Adrenal gland (tissue), 12 donors: ENCODE data around the gene PSMA6. TPM values are rescaled to one million over a fixed set of nuclear protein-coding genes. Genes with fewer than 3 reads are reported as not detected.

Experiments used
- DNase-seq, 7 donors: peaks; one replicate each; pipeline ENCODE4 v3.0.0-alpha.2; 2019 to 2020
- H3K27ac ChIP-seq, 5 donors: fragments of 200-600 bp; sonication (generic) in 4 of 5; 1 replicate in 3 of 5; 2 replicates in 2 of 5; pipeline versions ENCODE4 v1.5.1 to v1.8.0; 2016 to 2020; ENCODE audit warnings: mild to moderate bottlenecking in 1 of 5
- H3K27me3 ChIP-seq: fragments of 200-600 bp; 2 replicates; pipeline ENCODE4 v1.8.0; 2021
- H3K36me3 ChIP-seq, 2 donors: fragments of 200-600 bp; replicated peaks in 1 of 2; 1 replicate in 1 of 2; 2 replicates in 1 of 2; pipeline versions ENCODE4 v1.5.1 to v1.8.0; 2018 to 2022
- H3K4me1 ChIP-seq, 2 donors: fragments of 200-600 bp; replicated peaks in 1 of 2; 1 replicate in 1 of 2; 2 replicates in 1 of 2; pipeline versions ENCODE4 v1.5.1 to v1.8.0; 2018 to 2021
- H3K4me3 ChIP-seq, 4 donors: fragments of 200-600 bp; sonication (generic) in 3 of 4; one replicate each; pipeline ENCODE4 v1.5.1; 2016 to 2018
- H3K9me3 ChIP-seq, 3 donors: fragments of 200-600 bp; sonication (generic) in 1 of 3; replicated peaks in 1 of 3; 1 replicate in 2 of 3; 2 replicates in 1 of 3; pipeline versions ENCODE4 v1.5.1 to v1.8.0; 2016 to 2021
- CTCF ChIP-seq, 6 experiments: fragments of 450-650 bp in 4 of 6; fragments of 200-600 bp in 2 of 6; sonication (generic) in 1 of 6; IDR thresholded peaks; 1 replicate in 5 of 6; 2 replicates in 1 of 6; pipeline versions ENCODE4 v1.5.1 to v1.8.0; 2016 to 2021; ENCODE audit warnings: antibody characterized with exemption in 6 of 6, mild to moderate bottlenecking in 2 of 6, moderate library complexity in 1 of 6
- POLR2A ChIP-seq, 2 donors: fragments of 450-650 bp; IDR thresholded peaks; one replicate each; pipeline ENCODE4 v1.6.1; 2017; ENCODE audit warnings: antibody characterized with exemption in 2 of 2, mild to moderate bottlenecking in 2 of 2, moderate library complexity in 1 of 2
- WGBS, 4 donors: extraction: QIAGEN DNeasy Blood & Tissue Kit in 2 of 4; methylation state at CpG; one replicate each; pipeline versions ENCODE4 v1.1.5 to v1.1.7; 2013 to 2017; 5-methylcytosine and 5-hydroxymethylcytosine counted together
- intact Hi-C, 2 donors: fragments of 100-400 bp; cut with DNase I; formaldehyde crosslinking; loops; one replicate each; pipeline versions ENCODE4 v1.14.1 to v1.15.0; 2022 to 2023
- polyA plus RNA-seq, 3 donors: library from polyadenylated mRNA; stranded (reverse); fragments of 200-250 nt in 2 of 3; fragments of 350-450 nt in 1 of 3; fragmentation: Illumina TruSeq in 1 of 3; extraction: RNeasy Lipid Tissue Mini Kit (QIAGEN cat#74804) in 1 of 3; gene quantifications; one replicate each; pipeline ENCODE4 v1.2.3, GENCODE V29; 2013 to 2014
- total RNA-seq, 9 donors: library from RNA; depleted of rRNA in 4 of 9; stranded (reverse); fragments of >200 nt in 4 of 9; fragments of 120-200 nt in 1 of 9; fragmentation: NEBNext Ultra II Directional in 1 of 9; extraction: Animal tissue kit (Norgen Biotek cat#: 25700) in 1 of 9; gene quantifications; one replicate each; pipeline versions ENCODE4 v1.1.0 to v1.2.4, GENCODE V29; 2013 to 2023
- donor health status: healthy with polysubstance abuse.
- donor health status: Bipolar disorder and iron deficiency.
- donor health status: DM: yes; HTN: yes; CAD: no.
- donor health status: DM: no; HTN: no; CAD: no.
- donor health status: DM: no; HTN: no; CAD: no.
- donor health status: DM: yes; HTN: yes; CAD: no.

Gene PSMA6
- total and polyA plus RNA-seq, 12 donors, result 114 to 393 (median 185) TPM

GRCh38 chr14:35341454-35341750 lies 49.2 kb downstream of the PSMA6 start:
- Histone ChIP-seq H3K27me3 (no peaks in the 10 kb centered on the region), H3K4me1 (peaks cover 39 to 58% of the 10 kb centered on the region in 2 donors), H3K36me3 (no peaks in the 10 kb centered on the region), H3K27ac (peak overlapping the region in 4 of 5 donors; percentile 93 to 99 (median 95)), H3K9me3 (no peaks in the 10 kb centered on the region), H3K4me3 (no peak overlapping the region)
- intact Hi-C loops, result no loop called here
- no peak for DNase-seq
- 4 to 16% (median 5%) methylated on average over 4 of the region's 4 CpGs; no CpG with 5 or more reads in 1 of the 4 donors for whole genome bisulfite sequencing, 4 donors
- TF ChIP-seq CTCF (IDR thresholded peaks at IDR 0.05), result no peak
- TF ChIP-seq POLR2A (IDR thresholded peaks at IDR 0.05), result no peak

- peak; percentile 95 to 99 (median 98) for DNase-seq
- TF ChIP-seq POLR2A (IDR thresholded peaks at IDR 0.05), result peak; percentile 57 to 79
- no peak for TF ChIP-seq CTCF (IDR thresholded peaks at IDR 0.05)
- intact Hi-C loops, result no loop called here
- H3K4me1 ChIP-seq, result peaks cover 37 to 53% of the 10 kb centered on the region in 2 donors
- peak overlapping the region in 1 of 4 donors; percentile 4 for H3K4me3 ChIP-seq
- H3K27ac ChIP-seq, result peak overlapping the region; percentile 88 to 99 (median 95)
- no peaks in the 10 kb centered on the region for H3K9me3 ChIP-seq
- 13 to 18% (median 14%) methylated on average over 19 to 25 of the region's 25 CpGs for WGBS, 4 donors
- no peaks in the 10 kb centered on the region for H3K27me3 ChIP-seq
- H3K36me3 ChIP-seq, result no peaks in the 10 kb centered on the region
Measured at GRCh38 chr14:35341751-35342488, 49.7 kb downstream of the PSMA6 start.

- DNase-seq, result no peak
- Histone ChIP-seq H3K36me3 (no peaks in the 10 kb centered on the region), H3K9me3 (no peaks in the 10 kb centered on the region), H3K27me3 (no peaks in the 10 kb centered on the region), H3K4me3 (peak overlapping the region in 1 of 4 donors; percentile 4), H3K27ac (peak overlapping the region; percentile 88 to 99 (median 95)), H3K4me1 (peaks cover 30 to 47% of the 10 kb centered on the region in 2 donors)
- intact Hi-C loops, result no loop called here
- TF ChIP-seq CTCF (IDR thresholded peaks at IDR 0.05) (no peak), POLR2A (IDR thresholded peaks at IDR 0.05) (no peak)
- 35 to 51% (median 45%) methylated on average over 4 to 8 of the region's 8 CpGs for WGBS, 4 donors
Measured at GRCh38 chr14:35342489-35343010, 50.4 kb downstream of the PSMA6 start.

- Histone ChIP-seq H3K9me3 (no peaks in the 10 kb centered on the region), H3K4me3 (no peak overlapping the region), H3K4me1 (peaks cover 23 to 37% of the 10 kb centered on the region in 2 donors), H3K27ac (peak overlapping the region in 3 of 5 donors; percentile 23 to 99 (median 30)), H3K27me3 (no peaks in the 10 kb centered on the region), H3K36me3 (no peaks in the 10 kb centered on the region)
- TF ChIP-seq POLR2A (IDR thresholded peaks at IDR 0.05), result no peak
- no peak for TF ChIP-seq CTCF (IDR thresholded peaks at IDR 0.05)
- intact Hi-C loops, result no loop called here
- no peak for DNase-seq
- 58 to 70% (median 69%) methylated on average over 5 to 7 of the region's 7 CpGs for WGBS, 4 donors
Measured at GRCh38 chr14:35343702-35344101, 51.5 kb downstream of the PSMA6 start.
